GM23248 (cell line): ENCODE data around the gene GTF2H2C.
"Not testable (repeated sequence)": the region's sequence is repeated elsewhere in the genome, so short reads cannot be mapped to it uniquely, and the experiment has no call there.

Source experiments
- EZH2 ChIP-seq: fragments of 200-600 bp; sonication (generic); IDR thresholded peaks from 2 replicates; pipeline ENCODE4 v1.6.1; 2018; ENCODE audit warnings: antibody characterized with exemption, mild to moderate bottlenecking; ENCODE audit not compliant: insufficient read depth, poor library complexity, severe bottlenecking
- EZH2phosphoT487 ChIP-seq: fragments of 200-600 bp; sonication (generic); IDR thresholded peaks from 2 replicates; pipeline ENCODE4 v1.6.1; 2018; ENCODE audit warnings: antibody characterized with exemption, moderate library complexity, mild to moderate bottlenecking, low read depth; ENCODE audit not compliant: insufficient read depth

DNA sequence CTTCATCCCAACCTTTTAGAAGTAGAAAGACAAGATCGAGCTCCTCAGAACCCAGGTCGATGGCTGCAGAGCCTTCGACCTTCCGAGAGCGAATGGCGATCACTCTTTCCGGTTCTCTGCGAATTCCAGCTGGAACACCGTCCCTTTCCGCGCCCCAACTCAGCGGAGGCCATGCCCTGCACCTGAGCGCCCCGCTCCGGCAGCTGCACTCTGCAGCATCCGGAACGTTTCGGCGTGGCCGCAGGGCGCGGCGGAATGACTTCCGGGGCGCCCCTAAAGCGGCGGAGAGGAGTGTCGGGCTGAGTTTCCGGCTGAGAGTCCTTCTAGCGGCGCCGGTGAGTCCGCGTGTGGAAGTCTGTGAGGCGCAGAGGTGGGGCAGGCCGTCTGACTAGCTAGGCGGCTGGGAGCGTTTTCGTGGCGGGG, at the start of gene GTF2H2C:
- not testable (repeated sequence) for TF ChIP-seq EZH2, EZH2phosphoT487
